ENCODE data around the gene S1PR5.
A peak's percentile ranks its signal among the peaks of the same experiment; 100 is the strongest.

S1PR5 gene

DNA sequence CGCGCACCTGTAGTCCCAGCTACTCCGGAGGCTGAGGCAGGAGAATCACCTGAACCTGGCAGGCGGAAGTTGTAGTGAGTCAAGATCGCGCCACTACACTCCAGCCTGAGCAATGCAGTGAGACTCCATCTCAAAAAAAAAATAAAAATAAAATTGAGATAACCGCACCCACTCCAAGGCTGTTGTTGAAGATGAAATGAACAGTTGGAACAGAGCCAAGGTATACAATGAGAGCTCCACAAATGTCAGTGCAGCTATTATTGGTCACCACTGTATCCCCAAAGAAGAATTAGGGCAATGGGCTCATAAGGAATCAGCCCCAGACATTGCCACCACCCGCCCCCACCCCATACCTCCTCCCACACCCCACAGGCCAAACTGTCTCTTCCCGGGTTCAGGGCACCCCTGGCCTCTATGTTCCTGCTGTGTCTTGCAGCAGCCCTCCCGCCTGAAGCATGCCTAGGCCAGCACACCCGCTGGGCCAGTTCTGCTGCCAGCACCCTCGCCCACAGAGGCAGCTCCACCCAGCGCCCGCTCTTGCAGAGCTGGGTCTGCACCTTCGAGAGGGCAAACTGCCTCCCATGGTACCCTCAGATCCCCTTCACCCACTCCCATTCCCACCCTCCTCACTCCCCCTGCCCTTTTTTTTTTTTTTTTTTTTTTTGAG, 3.5 kb upstream of the S1PR5 start:
- no peak overlapping the region for H3K4me3 ChIP-seq (replicated peaks in 1 of 2; ENCODE audit: low read depth in 2 of 2, low read length in 2 of 2)
- DNase-seq (ENCODE audit: low read depth in 2 of 2): no peak
- no peak for TF ChIP-seq CTCF (IDR thresholded peaks at IDR 0.05; ENCODE audit: low read depth, low read length)

DNA sequence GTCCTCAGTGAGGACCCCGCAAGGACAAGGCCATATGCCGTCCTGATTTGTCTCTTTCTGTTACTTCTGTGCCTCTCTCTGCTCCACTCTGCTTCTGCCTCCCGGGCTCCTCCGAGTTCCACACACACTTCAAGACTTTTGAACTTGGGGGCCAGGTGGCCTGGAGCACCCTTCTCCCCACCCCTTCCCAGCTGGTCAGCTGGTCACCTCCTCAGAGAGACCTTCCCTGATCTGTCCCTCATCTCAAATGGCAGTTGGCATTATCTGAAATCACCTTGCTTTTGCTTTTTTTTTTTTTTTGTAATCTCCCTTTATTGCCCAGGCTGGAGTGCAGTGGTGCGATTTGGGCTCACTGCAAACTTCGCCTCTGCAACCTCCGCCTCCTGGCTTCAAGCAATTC, 2.2 kb upstream of the S1PR5 start:
- no peak overlapping the region for H3K4me3 ChIP-seq (replicated peaks in 1 of 2; ENCODE audit: low read depth in 2 of 2, low read length in 2 of 2)
- no peak for DNase-seq (ENCODE audit: low read depth in 2 of 2)
- no peak for TF ChIP-seq CTCF (IDR thresholded peaks at IDR 0.05; ENCODE audit: low read depth, low read length)

GRCh38 chr19:10518444-10519361, 1.5 kb upstream of the S1PR5 start:
- H3K4me3 ChIP-seq (replicated peaks in 1 of 2; ENCODE audit: low read depth in 2 of 2, low read length in 2 of 2): no peak overlapping the region
- no peak for TF ChIP-seq CTCF (IDR thresholded peaks at IDR 0.05; ENCODE audit: low read depth, low read length)

GRCh38 chr19:10517760-10518443, 655 bp upstream of the S1PR5 start:
- H3K4me3 ChIP-seq (replicated peaks in 1 of 2; ENCODE audit: low read depth in 2 of 2, low read length in 2 of 2): peak overlapping the region; percentile 49 to 56
- DNase-seq (ENCODE audit: low read depth in 2 of 2): peak; percentile 21 to 29
- no peak for TF ChIP-seq CTCF (IDR thresholded peaks at IDR 0.05; ENCODE audit: low read depth, low read length)

More at GRCh38 chr19:10518444-10519361, 1.5 kb upstream of the S1PR5 start:
- DNase-seq (ENCODE audit: low read depth in 2 of 2): no peak

DNA sequence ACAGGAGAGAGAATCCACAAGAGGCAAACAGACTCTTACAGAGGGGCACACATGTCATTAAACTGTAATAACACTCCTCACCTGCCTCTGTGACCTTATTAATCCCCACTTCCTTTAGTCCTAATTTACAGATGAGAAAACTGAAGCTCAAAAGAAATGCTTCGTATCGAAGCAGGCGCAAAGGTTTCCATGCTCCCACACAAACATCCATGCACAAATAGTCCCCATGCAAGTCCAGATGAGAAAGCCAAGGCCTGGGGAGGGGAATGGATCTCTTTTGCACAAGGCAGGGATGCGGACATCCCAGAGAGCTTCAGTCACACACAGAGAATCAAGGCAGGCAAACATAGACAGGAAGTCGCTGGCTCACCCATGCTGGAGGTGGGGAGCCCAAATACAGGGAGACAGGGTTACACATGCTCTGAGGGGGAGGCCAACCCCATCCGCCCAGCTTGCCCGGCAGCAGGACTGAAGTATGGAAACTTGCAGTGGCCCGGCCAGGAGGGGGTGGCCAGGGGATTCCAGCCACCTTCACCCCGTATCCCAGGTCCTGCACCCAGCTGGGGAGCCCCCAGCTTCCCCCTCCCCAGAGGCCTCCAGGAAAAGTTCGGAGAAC, 468 bp downstream of the S1PR5 start:
- DNase-seq (ENCODE audit: low read depth in 2 of 2): peak in 1 of 2 donors; percentile 19
- TF ChIP-seq CTCF (IDR thresholded peaks at IDR 0.05; ENCODE audit: low read depth, low read length): no peak
- H3K4me3 ChIP-seq (replicated peaks in 1 of 2; ENCODE audit: low read depth in 2 of 2, low read length in 2 of 2): peak overlapping the region; percentile 46 to 56

DNA sequence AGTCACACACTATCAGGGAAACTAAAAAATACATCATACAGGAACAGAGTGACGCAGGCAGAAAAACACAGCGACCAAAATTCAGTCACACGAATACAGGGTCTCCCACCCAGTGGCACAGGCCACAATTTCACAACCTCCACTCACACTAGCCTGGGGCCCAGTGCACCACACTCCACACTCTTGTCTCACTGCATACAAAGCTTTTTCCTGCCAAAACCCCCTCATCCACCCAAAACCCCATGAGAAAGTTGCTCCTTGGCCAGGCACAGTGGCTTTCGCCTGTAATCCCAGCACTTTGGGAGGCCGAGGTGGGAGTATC, 1.2 kb downstream of the S1PR5 start:
- H3K4me3 ChIP-seq (replicated peaks in 1 of 2; ENCODE audit: low read depth in 2 of 2, low read length in 2 of 2): no peak overlapping the region
- no peak for DNase-seq (ENCODE audit: low read depth in 2 of 2)
- no peak for TF ChIP-seq CTCF (IDR thresholded peaks at IDR 0.05; ENCODE audit: low read depth, low read length)
